Lung (tissue), 12 donors: ENCODE data around the gene BCL2L14. TPM values are rescaled to one million over a fixed set of nuclear protein-coding genes. Genes with fewer than 3 reads are reported as not detected.

Source experiments
- ATAC-seq: fragments of 200-7000 bp; cut with Tn5 transposase; one replicate; pipeline ENCODE4 v1.9.1; 2020; ENCODE audit warnings: moderate number of reproducible peaks; ENCODE audit not compliant: insufficient read depth, low FRiP score
- DNase-seq, 3 donors: peaks; one replicate each; pipeline ENCODE4 v3.0.0-alpha.2; 2013 to 2017
- H3K27ac ChIP-seq, 2 donors: one replicate each; pipeline ENCODE4 v1.5.1; 2013; ENCODE audit warnings: mild to moderate bottlenecking in 2 of 2, moderate library complexity in 2 of 2, control low read depth in 1 of 2, inconsistent platforms in 1 of 2, low read depth in 1 of 2, low read length in 1 of 2
- H3K27me3 ChIP-seq, 3 donors: one replicate each; pipeline ENCODE4 v1.5.1; 2013; ENCODE audit warnings: low read length in 2 of 3; ENCODE audit not compliant: control insufficient read depth in 3 of 3, insufficient read depth in 3 of 3
- H3K36me3 ChIP-seq, 4 donors: one replicate each; pipeline ENCODE4 v1.5.1; 2013; ENCODE audit warnings: low read length in 4 of 4, mild to moderate bottlenecking in 1 of 4, moderate library complexity in 1 of 4; ENCODE audit not compliant: control insufficient read depth in 4 of 4, insufficient read depth in 4 of 4
- H3K4me1 ChIP-seq, 5 donors: one replicate each; pipeline ENCODE4 v1.5.1; 2013; ENCODE audit warnings: low read length in 5 of 5, mild to moderate bottlenecking in 2 of 5, moderate library complexity in 1 of 5; ENCODE audit not compliant: control insufficient read depth in 5 of 5, insufficient read depth in 5 of 5
- H3K4me3 ChIP-seq: one replicate; pipeline ENCODE4 v1.5.1; 2013; ENCODE audit warnings: mild to moderate bottlenecking, control low read depth, moderate library complexity
- H3K9ac ChIP-seq, 2 donors: one replicate each; pipeline ENCODE4 v1.5.1; 2013; ENCODE audit warnings: low read length in 2 of 2, control low read depth in 1 of 2; ENCODE audit not compliant: insufficient read depth in 1 of 2
- H3K9me3 ChIP-seq, 4 donors: one replicate each; pipeline ENCODE4 v1.5.1; 2013; ENCODE audit warnings: low read length in 3 of 4, mild to moderate bottlenecking in 1 of 4, moderate library complexity in 1 of 4; ENCODE audit not compliant: control insufficient read depth in 4 of 4, insufficient read depth in 3 of 4
- WGBS, 2 donors: extraction: QIAGEN DNeasy Blood & Tissue Kit; methylation state at CpG; one replicate each; pipeline ENCODE4 v1.1.7; 2013; 5-methylcytosine and 5-hydroxymethylcytosine counted together
- polyA plus RNA-seq, 2 donors: library from polyadenylated mRNA; stranded (reverse); fragments of 200-250 nt; gene quantifications; one replicate each; pipeline ENCODE4 v1.2.1, GENCODE V29; 2013
- total RNA-seq, 2 donors: library from RNA; depleted of rRNA in 1 of 2; stranded (reverse); fragments of >200 nt in 1 of 2; gene quantifications; one replicate each; pipeline ENCODE4 v1.2.1, GENCODE V29; 2014 to 2021
- TF ChIP-seq, protein P1 (sequence below): IDR thresholded peaks from 2 replicates; pipeline ENCODE4 v1.5.1; 2012; ENCODE audit warnings: mild to moderate bottlenecking; ENCODE audit errors: control extremely low read depth, extremely low read depth
- donor health status: control.
- donor health status: control.
- donor health status: Bipolar disorder and iron deficiency.
- donor health status: healthy.
- donor health status: DM: yes; HTN: yes; CAD: no.

Gene BCL2L14
- total and polyA plus RNA-seq, 4 donors = 0.33 to 1.8 (median 0.98) TPM

DNA sequence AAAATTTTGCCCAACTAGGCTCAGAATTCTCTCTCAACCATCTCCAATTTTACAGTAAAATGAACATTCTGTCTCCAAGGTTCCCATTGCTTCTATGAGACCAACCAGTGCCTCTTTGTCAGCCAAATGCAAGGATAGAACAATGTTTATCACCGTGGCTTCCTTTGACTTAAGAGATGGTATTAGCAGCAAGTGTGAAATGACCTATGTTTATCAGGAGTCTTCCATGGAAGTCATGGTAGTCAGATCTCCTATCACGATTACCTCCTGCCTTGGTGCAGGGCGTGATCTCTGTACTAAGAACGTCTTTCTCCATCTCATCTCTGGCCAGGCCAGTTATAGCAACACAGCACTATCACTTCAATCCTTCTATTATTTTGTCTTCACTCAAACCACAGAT is 6.1 kb upstream of the BCL2L14 start:
- WGBS, 2 donors = 94 to 96% methylated on average over 4 of the region's 4 CpGs
- Histone ChIP-seq H3K27me3 (no peaks in the 10 kb centered on the region), H3K27ac (no peak overlapping the region), H3K4me1 (peaks cover 0 to 6% (median 0%) of the 10 kb centered on the region in 5 donors), H3K4me3 (no peak overlapping the region), H3K36me3 (no peaks in the 10 kb centered on the region), H3K9ac (no peak overlapping the region), H3K9me3 (no peaks in the 10 kb centered on the region)
- DNase-seq = no peak
- no peak for ATAC-seq
- TF ChIP-seq, protein P1, sequence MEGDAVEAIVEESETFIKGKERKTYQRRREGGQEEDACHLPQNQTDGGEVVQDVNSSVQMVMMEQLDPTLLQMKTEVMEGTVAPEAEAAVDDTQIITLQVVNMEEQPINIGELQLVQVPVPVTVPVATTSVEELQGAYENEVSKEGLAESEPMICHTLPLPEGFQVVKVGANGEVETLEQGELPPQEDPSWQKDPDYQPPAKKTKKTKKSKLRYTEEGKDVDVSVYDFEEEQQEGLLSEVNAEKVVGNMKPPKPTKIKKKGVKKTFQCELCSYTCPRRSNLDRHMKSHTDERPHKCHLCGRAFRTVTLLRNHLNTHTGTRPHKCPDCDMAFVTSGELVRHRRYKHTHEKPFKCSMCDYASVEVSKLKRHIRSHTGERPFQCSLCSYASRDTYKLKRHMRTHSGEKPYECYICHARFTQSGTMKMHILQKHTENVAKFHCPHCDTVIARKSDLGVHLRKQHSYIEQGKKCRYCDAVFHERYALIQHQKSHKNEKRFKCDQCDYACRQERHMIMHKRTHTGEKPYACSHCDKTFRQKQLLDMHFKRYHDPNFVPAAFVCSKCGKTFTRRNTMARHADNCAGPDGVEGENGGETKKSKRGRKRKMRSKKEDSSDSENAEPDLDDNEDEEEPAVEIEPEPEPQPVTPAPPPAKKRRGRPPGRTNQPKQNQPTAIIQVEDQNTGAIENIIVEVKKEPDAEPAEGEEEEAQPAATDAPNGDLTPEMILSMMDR = no peak

DNA sequence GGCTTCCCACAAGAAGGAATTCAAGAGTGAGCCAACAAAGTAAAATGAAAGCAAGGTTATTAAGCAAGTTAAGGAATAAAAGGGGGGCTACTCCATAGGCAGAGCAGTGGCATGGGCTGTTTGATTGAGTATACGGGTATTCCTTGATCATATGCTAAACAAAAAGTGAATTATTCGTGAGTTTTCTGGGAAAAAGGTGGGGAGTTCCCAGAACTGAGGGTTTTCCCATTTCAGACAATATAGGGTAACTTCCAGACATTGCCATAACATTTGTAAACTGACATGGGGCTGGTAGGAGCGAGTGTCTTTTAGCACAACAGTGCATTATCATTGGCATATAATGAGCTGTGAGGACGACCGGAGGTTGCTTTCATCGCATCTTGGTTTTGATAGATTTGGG is 2.0 kb upstream of the BCL2L14 start:
- no peak overlapping the region for H3K9ac ChIP-seq
- ATAC-seq (no peak), DNase-seq (peak in 1 of 3 donors; percentile 36)
- 90 to 91% methylated on average over 6 of the region's 6 CpGs for WGBS, 2 donors
- H3K4me1 ChIP-seq = peaks cover 0 to 6% (median 0%) of the 10 kb centered on the region in 5 donors
- H3K27ac ChIP-seq = no peak overlapping the region
- no peaks in the 10 kb centered on the region for H3K9me3 ChIP-seq
- H3K27me3 ChIP-seq = no peaks in the 10 kb centered on the region
- no peaks in the 10 kb centered on the region for H3K36me3 ChIP-seq
- TF ChIP-seq, protein P1 = no peak
- H3K4me3 ChIP-seq = no peak overlapping the region

DNA sequence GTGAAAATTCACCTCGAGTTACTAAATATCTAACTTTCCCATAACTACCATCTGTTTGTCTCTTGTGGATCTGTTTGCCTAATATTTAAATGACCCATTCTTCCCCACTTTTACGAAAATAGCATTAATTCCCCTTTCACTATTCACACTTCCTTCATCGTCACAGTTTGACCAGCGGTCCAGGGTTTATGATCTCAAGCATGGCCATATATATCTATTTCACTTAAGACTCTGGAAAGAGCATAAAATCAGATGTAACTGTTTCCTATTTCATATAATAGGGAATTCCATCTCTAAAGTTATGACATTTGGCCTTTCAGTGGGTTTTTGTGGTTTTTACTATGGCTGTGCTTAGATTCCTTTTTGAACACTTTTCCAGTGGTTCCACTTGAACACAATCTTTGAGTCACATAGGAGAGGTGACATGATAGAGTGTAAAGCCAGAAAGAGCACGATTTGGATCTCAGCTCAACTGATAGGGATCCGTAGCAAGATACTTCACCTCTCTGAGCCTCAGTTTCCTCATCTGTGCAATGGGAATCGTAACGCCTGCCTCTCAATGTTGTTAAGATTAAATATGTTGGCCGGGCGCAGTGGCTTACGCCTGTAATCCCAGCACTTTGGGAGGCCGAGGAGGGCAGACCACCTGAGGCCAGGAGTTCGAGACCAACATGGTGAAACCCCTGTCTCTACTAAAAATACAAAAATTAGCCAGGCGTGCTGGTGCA is 754 bp upstream of the BCL2L14 start:
- ATAC-seq (no peak), DNase-seq (no peak)
- no peaks in the 10 kb centered on the region for H3K36me3 ChIP-seq
- H3K27ac ChIP-seq = no peak overlapping the region
- H3K4me3 ChIP-seq = no peak overlapping the region
- no peaks in the 10 kb centered on the region for H3K9me3 ChIP-seq
- H3K4me1 ChIP-seq = peaks cover 0 to 6% (median 0%) of the 10 kb centered on the region in 5 donors
- 91 to 94% methylated on average over 14 of the region's 14 CpGs for WGBS, 2 donors
- TF ChIP-seq, protein P1 = no peak
- H3K27me3 ChIP-seq = no peaks in the 10 kb centered on the region
- no peak overlapping the region for H3K9ac ChIP-seq
